Measurements from ENCODE around the gene PACS2. TPM values are rescaled to one million over a fixed set of nuclear protein-coding genes. Genes with fewer than 3 reads are reported as not detected.
"Not testable (repeated sequence)": the region's sequence is repeated elsewhere in the genome, so short reads cannot be mapped to it uniquely, and the experiment has no call there.

The PACS2 gene
- total RNA-seq, 2 experiments from 2014 or later: 27.8 to 40.2 TPM

GRCh38 chr14:105325716-105326567, 11.4 kb downstream of the PACS2 start:
- H3K27me3 Mint-ChIP-seq: no peaks in the 10 kb centered on the region
- H3K4me3 Mint-ChIP-seq: no peak overlapping the region
- peak; percentile 27 for ATAC-seq
- CTCF ChIA-PET: no interaction called here
- H3K4me1 Mint-ChIP-seq: peaks cover 9% of the 10 kb centered on the region
- no peaks in the 10 kb centered on the region for H3K36me3 Mint-ChIP-seq
- DNase-seq: no peak
- no peaks in the 10 kb centered on the region for H3K9me3 Mint-ChIP-seq (ENCODE audit: low read depth)
- no peak overlapping the region for H3K27ac Mint-ChIP-seq

DNA sequence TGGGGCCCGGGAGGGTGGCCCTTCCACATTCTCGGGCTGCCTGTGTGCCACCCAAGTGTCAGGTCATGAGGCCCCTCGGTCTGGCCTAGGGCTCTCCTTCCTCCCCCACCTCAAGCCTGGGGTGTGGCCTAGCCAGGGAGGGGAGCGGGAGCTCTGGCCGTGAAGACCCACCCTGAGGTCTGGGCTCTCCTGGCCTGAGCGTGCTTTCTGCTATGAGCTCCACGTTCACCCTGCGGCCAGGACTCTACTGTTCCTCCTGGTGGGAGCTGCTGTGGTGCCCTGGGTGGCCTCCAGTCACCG, 12.0 kb downstream of the PACS2 start:
- ATAC-seq (no peak), DNase-seq (no peak)
- CTCF ChIA-PET: no interaction called here
- H3K36me3 Mint-ChIP-seq: no peaks in the 10 kb centered on the region
- H3K9me3 Mint-ChIP-seq (ENCODE audit: low read depth): no peaks in the 10 kb centered on the region
- H3K27me3 Mint-ChIP-seq: no peaks in the 10 kb centered on the region
- peaks cover 11% of the 10 kb centered on the region for H3K4me1 Mint-ChIP-seq
- H3K27ac Mint-ChIP-seq: no peak overlapping the region
- no peak overlapping the region for H3K4me3 Mint-ChIP-seq

- DNase-seq (no peak), ATAC-seq (no peak)
- no peaks in the 10 kb centered on the region for H3K9me3 Mint-ChIP-seq (ENCODE audit: low read depth)
- H3K4me1 Mint-ChIP-seq: peaks cover 15% of the 10 kb centered on the region
- H3K27me3 Mint-ChIP-seq: no peaks in the 10 kb centered on the region
- no peak overlapping the region for H3K4me3 Mint-ChIP-seq
- no peak overlapping the region for H3K27ac Mint-ChIP-seq
- CTCF ChIA-PET: no interaction called here
- no peaks in the 10 kb centered on the region for H3K36me3 Mint-ChIP-seq
These were observed 12.5 kb downstream of the PACS2 start for GRCh38 chr14:105326891-105327694.

DNA sequence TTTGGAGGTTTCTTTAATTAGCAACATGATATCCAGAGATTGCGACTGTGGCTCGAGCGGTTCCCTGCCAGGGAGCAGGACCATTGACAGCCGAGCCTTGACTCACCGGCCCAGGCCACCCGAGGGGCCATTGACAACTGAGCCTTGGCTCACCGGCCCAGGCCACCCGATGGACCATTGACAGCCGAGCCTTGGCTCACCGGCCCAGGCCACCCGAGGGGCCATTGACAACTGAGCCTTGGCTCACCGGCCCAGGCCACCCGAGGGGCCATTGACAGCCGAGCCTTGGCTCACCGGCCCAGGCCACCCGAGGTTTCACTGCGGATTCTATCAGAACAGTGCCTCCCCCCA, 13.1 kb downstream of the PACS2 start:
- DNase-seq; ATAC-seq; CTCF ChIA-PET; H3K27me3 Mint-ChIP-seq; H3K9me3 Mint-ChIP-seq (ENCODE audit: low read depth); H3K4me3 Mint-ChIP-seq; H3K27ac Mint-ChIP-seq; H3K36me3 Mint-ChIP-seq: not testable (repeated sequence)
- peaks cover 14% of the 10 kb centered on the region for H3K4me1 Mint-ChIP-seq

DNA sequence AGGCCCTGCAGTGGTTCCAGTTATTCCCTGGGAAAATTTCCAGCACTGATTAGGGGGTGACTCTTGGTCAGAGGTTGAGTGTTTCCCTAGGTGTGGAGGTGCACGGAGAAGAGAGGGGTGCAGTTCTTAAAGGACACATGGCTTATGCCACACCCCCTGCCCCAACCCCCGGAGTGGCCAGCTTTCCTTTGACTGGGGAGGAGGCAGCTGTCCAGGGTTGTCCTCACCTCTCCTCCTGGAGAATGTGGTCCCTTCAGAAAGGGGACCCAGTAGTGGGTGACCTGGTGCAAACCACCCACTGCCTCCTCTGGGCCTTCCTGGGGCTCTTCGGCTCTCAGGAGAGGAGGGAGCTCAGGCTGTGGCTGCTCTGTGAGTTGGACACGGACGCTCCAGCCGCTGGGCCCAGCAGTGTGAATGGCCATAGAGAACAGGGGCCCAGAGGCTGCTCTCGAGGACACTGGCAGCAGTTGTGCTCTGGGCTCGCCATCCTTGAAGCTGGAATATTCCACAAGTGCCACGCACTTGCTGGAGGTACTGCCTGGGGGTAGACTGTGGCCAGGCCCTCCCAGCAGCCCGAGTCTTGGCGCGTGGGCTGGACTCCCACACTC, 13.6 kb downstream of the PACS2 start:
- Mint-ChIP-seq H3K36me3 (no peaks in the 10 kb centered on the region), H3K27me3 (no peaks in the 10 kb centered on the region), H3K9me3 (ENCODE audit: low read depth) (no peaks in the 10 kb centered on the region), H3K27ac (no peak overlapping the region), H3K4me1 (peaks cover 12% of the 10 kb centered on the region), H3K4me3 (no peak overlapping the region)
- CTCF ChIA-PET: no interaction called here
- ATAC-seq (no peak), DNase-seq (no peak)

- H3K27me3 Mint-ChIP-seq: no peaks in the 10 kb centered on the region
- no peaks in the 10 kb centered on the region for H3K36me3 Mint-ChIP-seq
- CTCF ChIA-PET: no interaction called here
- DNase-seq: no peak
- H3K4me3 Mint-ChIP-seq: no peak overlapping the region
- H3K9me3 Mint-ChIP-seq (ENCODE audit: low read depth): no peaks in the 10 kb centered on the region
- peaks cover 12% of the 10 kb centered on the region for H3K4me1 Mint-ChIP-seq
- H3K27ac Mint-ChIP-seq: no peak overlapping the region
- ATAC-seq: no peak
These were observed 14.3 kb downstream of the PACS2 start for GRCh38 chr14:105328678-105329390.

- no peak for ATAC-seq
- Mint-ChIP-seq H3K27ac (no peak overlapping the region), H3K27me3 (no peaks in the 10 kb centered on the region), H3K36me3 (no peaks in the 10 kb centered on the region), H3K9me3 (ENCODE audit: low read depth) (no peaks in the 10 kb centered on the region), H3K4me3 (no peak overlapping the region), H3K4me1 (peaks cover 12% of the 10 kb centered on the region)
- DNase-seq: no peak
- CTCF ChIA-PET: no interaction called here
These were observed 15.0 kb downstream of the PACS2 start for GRCh38 chr14:105329411-105330150.

- no peak for DNase-seq
- Mint-ChIP-seq H3K4me1 (peaks cover 12% of the 10 kb centered on the region), H3K36me3 (no peaks in the 10 kb centered on the region), H3K9me3 (ENCODE audit: low read depth) (no peaks in the 10 kb centered on the region), H3K27ac (no peak overlapping the region), H3K27me3 (no peaks in the 10 kb centered on the region), H3K4me3 (no peak overlapping the region)
- no peak for ATAC-seq
- CTCF ChIA-PET: no interaction called here
These were observed 15.9 kb downstream of the PACS2 start for GRCh38 chr14:105330491-105330895.

DNA sequence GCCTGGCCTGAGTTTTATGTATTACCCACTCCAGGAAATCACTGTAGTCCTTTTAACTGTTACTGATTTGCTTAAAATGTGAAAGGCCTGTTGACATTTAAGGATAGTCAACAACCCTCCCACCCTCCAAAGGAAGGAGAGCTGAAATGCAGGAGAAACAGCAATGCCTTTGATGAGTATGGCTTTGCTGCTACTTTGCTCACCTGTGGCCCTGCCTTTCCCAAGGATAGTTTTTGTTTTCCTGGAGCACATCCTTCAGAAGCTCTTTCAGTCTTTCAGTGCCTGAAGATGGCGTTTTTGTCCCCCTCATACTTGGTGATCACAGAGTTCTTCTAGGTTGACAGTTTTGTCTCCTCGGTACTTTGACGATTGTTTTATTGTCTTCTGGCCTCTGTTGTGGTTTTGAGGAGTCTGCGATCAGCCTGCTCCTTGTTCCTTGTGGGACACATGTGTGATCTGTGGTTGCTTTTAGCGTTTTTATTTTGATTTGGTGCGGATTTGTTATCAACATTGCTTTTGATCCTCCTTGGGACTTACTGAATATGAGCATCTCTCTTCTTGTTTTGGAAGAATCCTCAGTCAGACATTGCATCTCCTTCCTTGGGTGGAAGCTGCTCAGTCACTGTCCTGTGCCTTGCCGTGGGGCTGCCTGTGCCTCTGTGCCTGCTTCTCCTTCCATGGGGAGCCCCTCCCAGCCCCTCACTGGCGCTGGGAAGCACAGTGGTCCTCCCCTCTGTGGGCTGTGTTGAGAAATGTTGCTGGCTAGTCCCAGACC, 17.2 kb downstream of the PACS2 start:
- H3K4me3 Mint-ChIP-seq: no peak overlapping the region
- DNase-seq: no peak
- H3K27me3 Mint-ChIP-seq: no peaks in the 10 kb centered on the region
- H3K4me1 Mint-ChIP-seq: peaks cover 12% of the 10 kb centered on the region
- no peaks in the 10 kb centered on the region for H3K9me3 Mint-ChIP-seq (ENCODE audit: low read depth)
- no peaks in the 10 kb centered on the region for H3K36me3 Mint-ChIP-seq
- CTCF ChIA-PET: no interaction called here
- no peak overlapping the region for H3K27ac Mint-ChIP-seq
- no peak for ATAC-seq

- no peaks in the 10 kb centered on the region for H3K9me3 Mint-ChIP-seq (ENCODE audit: low read depth)
- no peak overlapping the region for H3K4me3 Mint-ChIP-seq
- no peak for DNase-seq
- no peaks in the 10 kb centered on the region for H3K27me3 Mint-ChIP-seq
- no peaks in the 10 kb centered on the region for H3K36me3 Mint-ChIP-seq
- H3K27ac Mint-ChIP-seq: no peak overlapping the region
- CTCF ChIA-PET: no interaction called here
- peaks cover 12% of the 10 kb centered on the region for H3K4me1 Mint-ChIP-seq
- no peak for ATAC-seq
These were observed 17.9 kb downstream of the PACS2 start for GRCh38 chr14:105332350-105332874.

GRCh38 chr14:105333020-105333490, 18.5 kb downstream of the PACS2 start:
- Mint-ChIP-seq H3K9me3 (ENCODE audit: low read depth) (no peaks in the 10 kb centered on the region), H3K4me1 (peaks cover 12% of the 10 kb centered on the region), H3K27me3 (no peaks in the 10 kb centered on the region), H3K27ac (no peak overlapping the region), H3K36me3 (no peaks in the 10 kb centered on the region), H3K4me3 (no peak overlapping the region)
- no peak for DNase-seq
- no peak for ATAC-seq
- CTCF ChIA-PET: no interaction called here

DNA sequence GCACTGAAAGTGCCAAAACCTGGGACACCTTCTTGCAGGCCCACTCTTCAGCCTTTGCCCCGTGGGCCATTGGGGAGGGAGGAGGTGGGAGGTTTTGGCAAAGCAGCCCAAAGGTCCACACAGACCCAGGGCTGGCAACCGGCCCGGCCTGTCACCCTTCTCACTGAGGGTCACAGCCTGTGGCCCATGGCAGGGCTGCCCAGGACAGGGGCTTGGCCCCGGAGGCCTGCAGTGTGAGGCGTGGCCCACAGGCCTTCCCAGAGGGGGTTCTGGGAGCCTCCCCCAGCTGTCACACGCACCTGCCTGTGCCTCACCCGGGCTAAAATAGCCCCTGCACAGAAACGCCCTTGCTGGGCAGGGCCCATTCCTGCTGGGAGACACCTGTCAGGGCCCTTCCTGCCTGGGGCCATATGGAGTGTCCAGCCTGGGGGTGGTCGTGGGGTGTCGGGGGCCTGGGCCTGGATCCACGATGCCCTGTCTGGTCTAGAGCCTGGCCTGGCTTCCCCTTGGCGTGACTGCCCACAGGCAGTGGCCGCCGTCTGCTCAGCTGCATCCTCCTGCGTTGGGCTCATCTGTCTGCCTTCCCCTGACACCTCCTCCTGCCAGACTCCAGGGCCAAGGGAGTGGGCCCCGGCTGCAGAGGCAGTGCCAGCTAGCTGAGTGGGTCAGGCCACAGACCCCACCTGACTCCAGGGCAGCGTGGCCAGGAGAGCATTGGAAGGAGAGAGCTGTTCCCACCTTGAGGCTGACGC, 19.2 kb downstream of the PACS2 start:
- no peak overlapping the region for H3K4me3 Mint-ChIP-seq
- no peak overlapping the region for H3K27ac Mint-ChIP-seq
- ATAC-seq (no peak), DNase-seq (no peak)
- H3K27me3 Mint-ChIP-seq: no peaks in the 10 kb centered on the region
- CTCF ChIA-PET: interaction anchor here (1.1 kb wide), 1 partner anchor 18 kb away, joined by 4 read pairs; no protein-coding TSS in a partner anchor
- peaks cover 12% of the 10 kb centered on the region for H3K4me1 Mint-ChIP-seq
- no peaks in the 10 kb centered on the region for H3K9me3 Mint-ChIP-seq (ENCODE audit: low read depth)
- H3K36me3 Mint-ChIP-seq: no peaks in the 10 kb centered on the region

Measured in activated CD8-positive, alpha-beta memory T cell treated with anti-CD3 and anti-CD28 coated beads, Interleukin-2, amount 10 ng/mL, durations not matched to agents 7 days and 5 days (primary cell).